ENCODE results near the gene CYFIP1.

The CYFIP1 gene

DNA sequence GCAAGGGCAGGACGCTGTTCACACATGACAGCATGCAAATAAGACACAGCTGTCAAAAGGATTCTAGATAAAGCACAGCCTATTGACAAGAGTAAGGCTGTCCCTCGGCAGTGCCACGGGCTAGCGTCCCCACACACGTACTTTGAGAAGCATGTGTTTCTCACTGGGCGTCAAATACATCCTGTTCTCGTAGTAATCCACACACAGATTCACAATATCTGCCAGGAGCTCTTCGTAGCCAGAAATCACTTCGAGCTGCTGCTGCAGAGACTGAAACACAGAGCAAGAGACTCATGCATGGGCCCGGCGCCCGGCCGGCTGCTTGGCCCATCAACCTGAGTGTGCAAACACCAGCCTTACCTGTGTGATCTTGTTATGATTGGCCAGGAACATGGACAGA is 41.1 kb downstream of the CYFIP1 start:
- TF ChIP-seq CTCF (IDR thresholded peaks at IDR 0.05) (no peak), ZFX (IDR thresholded peaks at IDR 0.05; ENCODE audit: borderline replicate concordance) (no peak)
- no peak overlapping the region for H3K27ac ChIP-seq

GRCh38 chr15:22936577-22937472 is 43.3 kb downstream of the CYFIP1 start:
- no peak overlapping the region for H3K27ac ChIP-seq

DNA sequence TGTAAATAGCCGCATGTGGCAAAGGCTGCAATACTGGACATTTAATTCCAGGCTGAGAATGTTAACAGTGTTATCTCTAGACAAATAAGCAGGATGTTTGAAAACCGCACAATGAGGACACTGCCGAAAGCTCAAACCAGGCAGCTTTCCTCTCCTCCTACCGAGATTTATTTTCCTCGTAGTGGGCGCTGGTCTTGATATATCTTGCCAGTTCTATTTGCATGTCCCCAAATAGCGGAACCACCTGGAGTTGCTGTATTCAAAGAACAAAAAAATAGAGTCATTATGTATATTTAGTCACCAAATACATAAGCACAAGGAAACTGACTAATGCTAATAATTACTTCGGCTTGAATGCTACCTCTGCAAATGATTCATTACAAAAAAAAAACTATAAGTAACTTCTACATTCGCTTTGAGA is 46.5 kb downstream of the CYFIP1 start:
- H3K27ac ChIP-seq, result no peak overlapping the region
- TF ChIP-seq ZFX (IDR thresholded peaks at IDR 0.05; ENCODE audit: borderline replicate concordance) (no peak), CTCF (IDR thresholded peaks at IDR 0.05) (no peak)

More at GRCh38 chr15:22936577-22937472, 43.3 kb downstream of the CYFIP1 start:
- no peak for TF ChIP-seq ZFX (IDR thresholded peaks at IDR 0.05; ENCODE audit: borderline replicate concordance)
- no peak for TF ChIP-seq CTCF (IDR thresholded peaks at IDR 0.05)

DNA sequence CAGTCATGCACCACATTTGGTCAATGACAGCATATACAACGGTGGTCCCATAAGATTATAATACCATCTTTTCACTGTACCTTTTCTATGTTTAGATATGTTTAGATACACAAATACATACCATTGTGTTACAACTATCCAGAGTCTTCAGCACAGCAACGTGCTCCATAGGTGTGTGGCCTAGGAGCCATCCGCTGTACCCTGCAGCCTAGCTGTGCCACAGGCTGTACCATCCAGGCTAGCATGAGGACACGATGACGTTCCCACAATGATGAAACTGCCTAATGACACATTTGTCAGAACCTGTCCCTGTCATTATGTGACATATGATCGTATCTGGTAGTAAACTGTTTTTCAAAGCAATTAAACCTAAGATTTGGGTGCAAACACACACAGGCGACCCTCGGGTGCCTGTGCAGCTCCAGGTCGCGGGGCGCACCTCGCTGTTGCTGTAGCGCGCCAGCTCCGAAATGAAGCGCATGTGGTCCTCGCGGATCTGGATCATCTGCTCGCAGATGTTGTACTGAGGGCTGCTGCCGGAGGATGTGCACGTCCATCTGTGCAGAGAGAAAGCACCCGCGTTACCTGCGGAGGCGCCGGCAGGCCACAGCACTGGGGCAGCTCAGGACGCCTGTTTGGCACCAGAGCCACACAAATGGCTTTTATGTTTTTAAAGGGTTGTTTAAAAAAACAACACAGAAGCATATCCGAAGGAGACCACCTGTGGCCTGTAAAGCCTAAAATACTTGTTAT is 48.2 kb downstream of the CYFIP1 start:
- TF ChIP-seq ZFX (IDR thresholded peaks at IDR 0.05; ENCODE audit: borderline replicate concordance), result no peak
- no peak for TF ChIP-seq CTCF (IDR thresholded peaks at IDR 0.05)

DNA sequence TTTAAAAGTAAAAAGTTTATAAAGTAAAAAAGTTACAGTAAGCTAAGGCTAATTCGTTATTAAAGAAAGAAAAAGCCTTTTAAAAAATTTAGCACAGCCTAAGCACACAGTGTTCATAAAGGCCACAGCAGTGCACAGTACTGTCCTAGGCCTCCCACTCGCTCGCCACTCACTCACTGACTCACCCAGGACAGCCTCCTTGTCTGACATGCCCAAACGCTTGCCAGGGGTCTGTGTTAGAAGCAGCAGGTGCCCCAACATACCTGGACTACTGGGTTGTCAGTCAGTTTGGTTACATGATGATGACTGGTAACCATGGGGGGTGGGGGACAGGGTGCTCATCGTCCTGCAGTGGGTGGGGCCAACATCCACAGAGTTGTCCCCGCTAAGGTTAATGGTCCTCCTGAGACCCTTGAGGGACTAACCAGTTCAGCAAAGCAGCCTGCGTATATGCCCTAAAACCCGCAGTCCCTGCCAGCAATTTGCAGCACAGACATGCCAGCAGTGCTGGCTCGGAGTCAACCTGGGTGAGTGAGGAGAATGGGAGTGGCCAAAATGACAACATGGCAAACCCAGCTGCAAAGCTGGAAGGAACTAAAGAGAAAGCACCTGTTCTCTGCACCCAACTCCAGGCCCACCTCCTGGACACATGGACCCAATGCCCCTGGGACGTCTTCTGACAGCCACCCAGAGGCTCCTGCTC is 49.2 kb downstream of the CYFIP1 start:
- TF ChIP-seq CTCF (IDR thresholded peaks at IDR 0.05), result no peak
- no peak for TF ChIP-seq ZFX (IDR thresholded peaks at IDR 0.05; ENCODE audit: borderline replicate concordance)
- H3K27ac ChIP-seq, result no peak overlapping the region

More for the DNA sequence above, 48.2 kb downstream of the CYFIP1 start:
- H3K27ac ChIP-seq, result no peak overlapping the region

- no peak overlapping the region for H3K27ac ChIP-seq
- TF ChIP-seq ZFX (IDR thresholded peaks at IDR 0.05; ENCODE audit: borderline replicate concordance) (no peak), CTCF (IDR thresholded peaks at IDR 0.05) (no peak)
Observed at GRCh38 chr15:22927761-22928160, 52.4 kb downstream of the CYFIP1 start.

Measured in 22Rv1 (cell line).